Mesenchymal stem cell (in vitro differentiated cells and primary cell): Measurements from ENCODE around the gene CRPPA.
A peak's percentile ranks its signal among the peaks of the same experiment; 100 is the strongest.

Source experiments
- DNase-seq: peaks from one replicate; pipeline ENCODE4 v3.0.0-alpha.2; 2013
- H2AFZ ChIP-seq: one replicate; pipeline ENCODE4 v1.6.1; 2013; ENCODE audit warnings: low read depth, mild to moderate bottlenecking, control low read depth, inconsistent platforms, low read length, moderate library complexity
- H2AK5ac ChIP-seq: 2 replicates; pipeline ENCODE4 v1.6.1; 2013; ENCODE audit warnings: low read length, moderate library complexity, mild to moderate bottlenecking, inconsistent platforms; ENCODE audit not compliant: severe bottlenecking
- H2BK120ac ChIP-seq: one replicate; pipeline ENCODE4 v1.6.1; 2013; ENCODE audit warnings: low read depth, mild to moderate bottlenecking, inconsistent platforms, low read length, moderate library complexity
- H2BK12ac ChIP-seq, 2 experiments: one replicate each; pipeline ENCODE4 v1.6.1; 2013; ENCODE audit warnings: inconsistent platforms in 2 of 2, low read length in 2 of 2, mild to moderate bottlenecking in 2 of 2, moderate library complexity in 2 of 2, control low read depth in 1 of 2
- H2BK15ac ChIP-seq: one replicate; pipeline ENCODE4 v1.6.1; 2013; ENCODE audit warnings: mild to moderate bottlenecking, low read depth, inconsistent platforms; ENCODE audit not compliant: poor library complexity, severe bottlenecking
- H2BK5ac ChIP-seq: 2 replicates; pipeline ENCODE4 v1.6.1; 2013; ENCODE audit warnings: low read depth, mild to moderate bottlenecking, low read length, control low read depth, inconsistent platforms; ENCODE audit not compliant: poor library complexity, severe bottlenecking
- H3K14ac ChIP-seq, 2 experiments: one replicate each; pipeline ENCODE4 v1.6.1; 2013; ENCODE audit warnings: inconsistent platforms in 2 of 2, low read length in 2 of 2, control low read depth in 1 of 2, mild to moderate bottlenecking in 1 of 2, moderate library complexity in 1 of 2
- H3K18ac ChIP-seq, 2 experiments: one replicate each; pipeline ENCODE4 v1.6.1; 2013; ENCODE audit warnings: inconsistent platforms in 2 of 2, low read length in 2 of 2, control low read depth in 1 of 2, low read depth in 1 of 2, mild to moderate bottlenecking in 1 of 2
- H3K23ac ChIP-seq, 2 experiments: one replicate each; pipeline ENCODE4 v1.6.1; 2013; ENCODE audit warnings: inconsistent platforms in 2 of 2, low read length in 2 of 2, mild to moderate bottlenecking in 2 of 2, moderate library complexity in 2 of 2, control low read depth in 1 of 2
- H3K27ac ChIP-seq: 2 replicates; pipeline ENCODE4 v1.5.1; 2013; ENCODE audit warnings: mild to moderate bottlenecking, moderate library complexity, low read length, control low read depth, inconsistent platforms; ENCODE audit not compliant: poor library complexity, severe bottlenecking
- H3K27me3 ChIP-seq, 2 experiments: 2 replicates each; pipeline versions ENCODE4 v1.6.1 to v1.7.0; 2013; ENCODE audit warnings: low read length in 2 of 2, mild to moderate bottlenecking in 2 of 2, moderate library complexity in 2 of 2, control low read depth in 1 of 2, inconsistent platforms in 1 of 2; ENCODE audit not compliant: control insufficient read depth in 1 of 2, insufficient read depth in 1 of 2
- H3K36me3 ChIP-seq, 2 experiments: 2 replicates each; pipeline versions ENCODE4 v1.6.1 to v1.7.0; 2013; ENCODE audit warnings: low read length in 2 of 2, control low read depth in 1 of 2, inconsistent platforms in 1 of 2, low read depth in 1 of 2, mild to moderate bottlenecking in 1 of 2; ENCODE audit not compliant: insufficient read depth in 2 of 2, control insufficient read depth in 1 of 2
- H3K4ac ChIP-seq, 2 experiments: one replicate each; pipeline ENCODE4 v1.6.1; 2013; ENCODE audit warnings: inconsistent platforms in 2 of 2, low read length in 2 of 2, mild to moderate bottlenecking in 2 of 2, moderate library complexity in 2 of 2, control low read depth in 1 of 2, low read depth in 1 of 2
- H3K4me1 ChIP-seq: 2 replicates; pipeline ENCODE4 v1.6.1; 2013; ENCODE audit warnings: low read depth, low read length, control low read depth; ENCODE audit not compliant: control insufficient read depth, insufficient read depth
- H3K4me2 ChIP-seq: 2 replicates; pipeline ENCODE4 v1.6.1; 2013; ENCODE audit warnings: low read length, mild to moderate bottlenecking, inconsistent platforms; ENCODE audit not compliant: poor library complexity, severe bottlenecking
- H3K4me3 ChIP-seq, 2 experiments: 2 replicates each; pipeline versions ENCODE4 v1.5.1 to v1.7.0; 2013; ENCODE audit warnings: low read length in 2 of 2, mild to moderate bottlenecking in 2 of 2, control low read depth in 1 of 2, low read depth in 1 of 2; ENCODE audit not compliant: insufficient read depth in 1 of 2
- H3K79me1 ChIP-seq: replicated peaks from 2 replicates; pipeline ENCODE4 v1.6.1; 2013; ENCODE audit warnings: mild to moderate bottlenecking, control low read depth, low read length, inconsistent platforms; ENCODE audit not compliant: poor library complexity, severe bottlenecking
- H3K9ac ChIP-seq: 2 replicates; pipeline ENCODE4 v1.7.0; 2013; ENCODE audit warnings: mild to moderate bottlenecking, low read length, moderate library complexity
- H3K9me3 ChIP-seq: 2 replicates; pipeline ENCODE4 v1.7.0; 2013; ENCODE audit warnings: mild to moderate bottlenecking, low read length; ENCODE audit not compliant: control insufficient read depth
- H4K8ac ChIP-seq: one replicate; pipeline ENCODE4 v1.6.1; 2013; ENCODE audit warnings: inconsistent platforms, mild to moderate bottlenecking, low read length, moderate library complexity
- H4K91ac ChIP-seq: one replicate; pipeline ENCODE4 v1.6.1; 2013; ENCODE audit warnings: mild to moderate bottlenecking, low read length, inconsistent platforms
- WGBS: methylation state at CpG from one replicate; pipeline ENCODE4 v1.1.7; 2013; ENCODE audit warnings: mixed read lengths; 5-methylcytosine and 5-hydroxymethylcytosine counted together

Gene CRPPA

DNA sequence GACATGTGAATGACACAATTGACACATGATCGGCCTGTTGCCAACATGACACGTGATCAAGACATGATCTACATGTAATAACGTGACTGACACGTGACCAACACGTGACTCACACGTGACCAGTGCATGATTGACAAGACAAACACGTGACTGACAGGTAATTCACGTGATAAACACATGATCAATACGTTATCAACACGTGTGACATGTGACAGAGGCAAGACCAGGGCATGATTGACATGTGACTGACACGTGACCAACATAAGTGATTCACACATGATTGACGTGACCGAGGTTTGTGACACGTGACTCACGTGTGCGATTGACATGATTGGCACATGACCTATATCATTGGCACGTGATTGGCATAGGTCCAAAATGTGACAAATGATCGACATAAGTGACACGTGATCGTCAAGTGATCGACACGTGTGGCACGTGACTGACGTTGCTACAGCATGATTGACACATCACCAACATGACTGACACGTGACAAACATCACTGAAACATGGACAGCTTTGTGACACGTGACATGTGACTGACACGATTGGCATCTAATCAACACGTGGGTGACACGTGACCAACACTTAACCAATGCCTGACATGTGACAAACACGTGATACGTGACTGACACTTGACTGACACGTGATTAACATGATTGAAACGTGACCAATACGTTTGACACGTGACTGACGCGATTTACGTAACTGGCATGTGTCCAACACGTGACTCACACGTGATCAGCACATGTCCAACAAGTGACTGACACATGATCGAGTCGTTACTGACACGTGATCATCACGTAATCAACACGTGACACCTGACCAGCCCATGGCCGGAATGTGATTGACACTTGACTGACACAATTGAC, 23.0 kb downstream of the CRPPA start:
- no peak overlapping the region for H2BK15ac ChIP-seq
- no peak overlapping the region for H2AK5ac ChIP-seq
- no peak overlapping the region for H3K14ac ChIP-seq

DNA sequence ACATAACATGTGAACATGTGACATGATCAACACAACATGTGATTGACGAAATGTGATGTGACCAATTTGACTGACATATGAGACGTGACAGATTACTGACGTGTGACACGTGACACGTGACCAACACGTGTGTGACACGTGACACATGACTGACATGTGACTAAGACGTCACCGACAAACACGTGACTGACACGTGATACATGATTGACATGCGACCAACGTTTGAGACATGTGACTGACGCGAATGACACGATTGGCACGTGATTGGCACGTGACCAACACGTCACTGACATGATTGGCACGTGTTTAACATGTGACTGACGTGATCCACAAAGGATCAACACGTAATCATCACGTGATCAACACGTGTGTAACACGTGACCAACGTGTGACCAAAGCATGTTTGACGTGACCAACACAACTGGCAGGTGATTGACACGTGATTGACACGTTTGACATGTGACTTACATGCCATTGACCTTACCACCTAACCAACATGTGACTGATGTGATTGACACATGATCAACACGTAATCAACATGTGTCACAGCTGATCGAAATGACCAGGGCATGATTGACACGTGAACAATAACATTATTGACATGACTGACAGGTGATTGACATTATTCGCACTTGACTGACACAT, 23.7 kb downstream of the CRPPA start:
- no peak overlapping the region for H2BK120ac ChIP-seq
- DNase-seq, result no peak
- H3K4me3 ChIP-seq, result peak overlapping the region in 1 of 2 experiments; percentile 0
- WGBS, result 94% methylated on average over 33 of the region's 33 CpGs
- H2BK12ac ChIP-seq, result no peak overlapping the region
- no peak overlapping the region for H2BK15ac ChIP-seq
- H3K4ac ChIP-seq, result no peak overlapping the region
- no peaks in the 10 kb centered on the region for H3K27me3 ChIP-seq
- no peak overlapping the region for H3K18ac ChIP-seq
- H3K36me3 ChIP-seq, result peaks cover 0 to 21% of the 10 kb centered on the region in 2 experiments
- H4K91ac ChIP-seq, result no peak overlapping the region
- H2BK5ac ChIP-seq, result no peak overlapping the region
- no peak overlapping the region for H2AFZ ChIP-seq
- peaks cover 50% of the 10 kb centered on the region for H3K9me3 ChIP-seq
- no peak overlapping the region for H3K27ac ChIP-seq
- H3K23ac ChIP-seq, result no peak overlapping the region
- H2AK5ac ChIP-seq, result no peak overlapping the region
- no peak overlapping the region for H3K14ac ChIP-seq
- no peaks in the 10 kb centered on the region for H3K4me1 ChIP-seq
- H3K4me2 ChIP-seq, result no peak overlapping the region
- no peaks in the 10 kb centered on the region for H3K79me1 ChIP-seq
- no peak overlapping the region for H4K8ac ChIP-seq
- H3K9ac ChIP-seq, result no peak overlapping the region

More for the DNA sequence above, 23.0 kb downstream of the CRPPA start:
- Histone ChIP-seq H3K36me3 (peaks cover 0 to 21% of the 10 kb centered on the region in 2 experiments), H3K27ac (no peak overlapping the region), H3K4ac (no peak overlapping the region), H3K9me3 (peaks cover 53% of the 10 kb centered on the region), H3K79me1 (no peaks in the 10 kb centered on the region), H3K4me3 (peak overlapping the region in 1 of 2 experiments; percentile 0), H3K9ac (no peak overlapping the region), H3K4me2 (no peak overlapping the region), H2AFZ (no peak overlapping the region), H3K23ac (no peak overlapping the region), H3K18ac (no peak overlapping the region), H2BK12ac (no peak overlapping the region), H3K27me3 (no peaks in the 10 kb centered on the region), H4K91ac (peak overlapping the region; percentile 2), H4K8ac (no peak overlapping the region), H2BK5ac (no peak overlapping the region), H3K4me1 (no peaks in the 10 kb centered on the region), H2BK120ac (no peak overlapping the region)
- no peak for DNase-seq
- 95% methylated on average over 46 of the region's 46 CpGs for WGBS

DNA sequence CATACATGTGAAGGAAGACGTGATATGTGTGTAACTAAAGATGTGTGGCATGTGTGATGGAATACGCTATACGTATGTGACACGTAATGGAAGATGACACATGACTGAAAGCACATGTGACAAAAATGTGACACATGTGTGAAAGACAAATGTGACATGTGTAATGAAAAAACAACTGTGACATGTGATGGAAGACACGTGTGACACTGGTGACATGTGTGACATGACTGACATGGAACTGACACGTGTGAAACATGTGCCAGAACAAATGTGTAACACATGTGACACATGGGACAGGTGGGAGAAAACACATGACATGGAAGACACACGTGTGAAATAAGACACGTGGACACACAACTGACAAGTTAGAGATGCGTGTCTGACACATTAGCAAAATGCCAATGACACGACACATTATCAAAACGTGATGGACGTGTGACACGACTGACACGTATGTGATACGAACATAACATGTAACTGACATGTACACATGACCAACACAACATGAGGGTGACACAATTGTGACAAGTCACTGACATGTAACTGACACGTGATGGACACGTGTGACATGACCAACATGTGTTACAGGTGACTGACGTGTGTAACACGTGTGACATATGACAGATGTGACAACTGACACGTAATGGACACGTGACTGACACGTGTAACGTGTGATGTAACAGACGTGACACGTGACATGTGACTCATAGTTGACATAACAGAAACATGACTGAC, 24.4 kb downstream of the CRPPA start:
- H3K79me1 ChIP-seq, result no peaks in the 10 kb centered on the region
- no peak overlapping the region for H3K9ac ChIP-seq
- H3K4me1 ChIP-seq, result no peaks in the 10 kb centered on the region
- H4K91ac ChIP-seq, result no peak overlapping the region
- peaks cover 0 to 21% of the 10 kb centered on the region in 2 experiments for H3K36me3 ChIP-seq
- no peak overlapping the region for H3K4me3 ChIP-seq
- no peak overlapping the region for H3K23ac ChIP-seq
- H2AK5ac ChIP-seq, result no peak overlapping the region
- H3K18ac ChIP-seq, result no peak overlapping the region
- no peak overlapping the region for H2BK120ac ChIP-seq
- no peak overlapping the region for H3K14ac ChIP-seq
- H2BK12ac ChIP-seq, result no peak overlapping the region
- no peak overlapping the region for H3K4ac ChIP-seq
- H3K27ac ChIP-seq, result no peak overlapping the region
- H3K9me3 ChIP-seq, result peaks cover 50% of the 10 kb centered on the region
- no peaks in the 10 kb centered on the region for H3K27me3 ChIP-seq
- no peak overlapping the region for H4K8ac ChIP-seq
- no peak for DNase-seq
- H3K4me2 ChIP-seq, result no peak overlapping the region
- no peak overlapping the region for H2AFZ ChIP-seq
- no peak overlapping the region for H2BK15ac ChIP-seq
- WGBS, result 94% methylated on average over 25 of the region's 25 CpGs
- no peak overlapping the region for H2BK5ac ChIP-seq

DNA sequence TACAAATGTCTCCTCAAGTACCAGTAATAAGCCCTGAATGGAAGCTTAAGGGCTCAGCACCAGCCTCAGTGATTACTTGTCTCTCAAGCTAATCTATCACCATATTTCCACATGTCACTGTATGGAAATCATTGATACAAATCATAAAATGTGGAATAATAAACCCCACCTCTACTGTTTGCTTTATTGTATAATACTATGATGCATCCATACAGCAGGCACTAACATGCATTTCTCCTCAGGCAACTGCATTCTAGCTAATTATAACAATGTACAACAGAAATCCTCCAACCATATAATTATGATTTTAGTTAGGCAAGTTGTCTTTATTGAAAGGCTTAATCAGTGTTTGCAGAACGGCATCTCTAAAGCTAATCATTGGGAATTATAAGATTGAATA, 26.2 kb downstream of the CRPPA start:
- DNase-seq, result no peak
- peaks cover 42% of the 10 kb centered on the region for H3K9me3 ChIP-seq
- H3K4me1 ChIP-seq, result no peaks in the 10 kb centered on the region
- no peak overlapping the region for H3K4ac ChIP-seq
- no peak overlapping the region for H4K91ac ChIP-seq
- H2AK5ac ChIP-seq, result no peak overlapping the region
- no peaks in the 10 kb centered on the region for H3K79me1 ChIP-seq
- H3K36me3 ChIP-seq, result peaks cover 0 to 16% of the 10 kb centered on the region in 2 experiments
- H3K14ac ChIP-seq, result no peak overlapping the region
- H3K9ac ChIP-seq, result no peak overlapping the region
- H2BK120ac ChIP-seq, result no peak overlapping the region
- no peaks in the 10 kb centered on the region for H3K27me3 ChIP-seq
- no peak overlapping the region for H3K23ac ChIP-seq
- no peak overlapping the region for H3K18ac ChIP-seq
- H3K4me3 ChIP-seq, result no peak overlapping the region
- no peak overlapping the region for H3K27ac ChIP-seq
- WGBS, result no CpG with 5 or more reads among the region's 1 CpG
- H3K4me2 ChIP-seq, result no peak overlapping the region
- no peak overlapping the region for H2BK15ac ChIP-seq
- H2AFZ ChIP-seq, result no peak overlapping the region
- no peak overlapping the region for H4K8ac ChIP-seq
- no peak overlapping the region for H2BK5ac ChIP-seq
- H2BK12ac ChIP-seq, result no peak overlapping the region
